Ovary (tissue), 9 donors: ENCODE results near the gene CCDC141. TPM values are rescaled to one million over a fixed set of nuclear protein-coding genes. Genes with fewer than 3 reads are reported as not detected.

Experiments
- DNase-seq, 5 donors: peaks; one replicate each; pipeline ENCODE4 v3.0.0-alpha.2; 2019 to 2020
- H3K27ac ChIP-seq, 2 donors: fragments of 200-600 bp; one replicate each; pipeline versions ENCODE4 v1.5.1 to v1.8.0; 2019 to 2022
- H3K27me3 ChIP-seq: fragments of 200-600 bp; one replicate; pipeline ENCODE4 v1.8.0; 2022
- H3K36me3 ChIP-seq: fragments of 200-600 bp; sonication (generic); one replicate; pipeline ENCODE4 v1.5.1; 2019
- H3K4me1 ChIP-seq: one replicate; pipeline ENCODE4 v1.8.1; 2013; ENCODE audit warnings: mild to moderate bottlenecking, moderate library complexity; ENCODE audit not compliant: insufficient read depth
- H3K4me3 ChIP-seq: fragments of 200-600 bp; sonication (generic); one replicate; pipeline ENCODE4 v1.5.1; 2017
- H3K9me3 ChIP-seq, 2 donors: fragments of 200-600 bp in 1 of 2; sonication (generic) in 1 of 2; one replicate each; pipeline versions ENCODE4 v1.5.1 to v1.8.1; 2013 to 2019; ENCODE audit warnings: mild to moderate bottlenecking in 1 of 2, moderate library complexity in 1 of 2
- EP300 ChIP-seq: sonication (generic); formaldehyde crosslinking; IDR thresholded peaks from one replicate; pipeline ENCODE4 v1.6.1; 2017; ENCODE audit warnings: antibody characterized with exemption
- POLR2A ChIP-seq: fragments of 450-650 bp; IDR thresholded peaks from one replicate; pipeline ENCODE4 v1.6.1; 2017; ENCODE audit warnings: antibody characterized with exemption, mild to moderate bottlenecking, moderate library complexity
- WGBS, 3 donors: extraction: QIAGEN DNeasy Blood & Tissue Kit in 1 of 3; methylation state at CpG; one replicate each; pipeline versions ENCODE4 v1.1.5 to v1.1.7; 2013 to 2017; 5-methylcytosine and 5-hydroxymethylcytosine counted together
- intact Hi-C, 4 donors: fragments of 100-400 bp; cut with DNase I; formaldehyde crosslinking; loops; one replicate each; pipeline versions ENCODE4 v1.11.0 to v1.15.1; 2022 to 2023
- polyA plus RNA-seq, 2 donors: library from polyadenylated mRNA; stranded (reverse); fragments of 200-250 nt in 1 of 2; fragments of 350-450 nt in 1 of 2; fragmentation: Illumina TruSeq in 1 of 2; extraction: RNeasy Lipid Tissue Mini Kit (QIAGEN cat#74804) in 1 of 2; gene quantifications; one replicate each; pipeline ENCODE4 v1.2.3, GENCODE V29; 2013 to 2014
- total RNA-seq, 7 donors: library from RNA; depleted of rRNA in 2 of 7; stranded (reverse); fragments of >200 nt in 2 of 7; fragmentation: NEBNext Ultra II Directional in 3 of 7; extraction: Animal tissue kit (Norgen Biotek cat#: 25700) in 3 of 7; gene quantifications; one replicate each; pipeline versions ENCODE4 v1.1.0 to v1.2.4, GENCODE V29; 2016 to 2023
- TF ChIP-seq, protein P1 (sequence below), 3 donors: fragments of 450-650 bp in 2 of 3; fragments of 200-600 bp in 1 of 3; IDR thresholded peaks; one replicate each; pipeline versions ENCODE4 v1.5.1 to v1.8.0; 2016 to 2022; ENCODE audit warnings: antibody characterized with exemption in 3 of 3, mild to moderate bottlenecking in 1 of 3
- donor health status: DM: no; HTN: no; CAD: no; lungs with moderate emphysema.
- donor health status: DM: no; HTN: no; CAD: no.
- donor health status: Bipolar disorder and iron deficiency.
- donor health status: DM: yes; HTN: yes; CAD: no.
- donor health status: DM: no; HTN: no; CAD: no.
- donor health status: DM: yes; HTN: yes; CAD: no.

Gene CCDC141
- total and polyA plus RNA-seq, 9 donors = 0.35 to 6.2 (median 0.77) TPM

- Histone ChIP-seq H3K9me3 (no peaks in the 10 kb centered on the region), H3K36me3 (no peaks in the 10 kb centered on the region), H3K27ac (peak overlapping the region in 1 of 2 donors; percentile 10), H3K4me1 (peaks cover 2% of the 10 kb centered on the region), H3K27me3 (no peaks in the 10 kb centered on the region), H3K4me3 (no peak overlapping the region)
- WGBS, 3 donors = 77 to 86% (median 81%) methylated on average over 2 of the region's 2 CpGs
- TF ChIP-seq EP300 (no peak), POLR2A (no peak)
- TF ChIP-seq, protein P1, sequence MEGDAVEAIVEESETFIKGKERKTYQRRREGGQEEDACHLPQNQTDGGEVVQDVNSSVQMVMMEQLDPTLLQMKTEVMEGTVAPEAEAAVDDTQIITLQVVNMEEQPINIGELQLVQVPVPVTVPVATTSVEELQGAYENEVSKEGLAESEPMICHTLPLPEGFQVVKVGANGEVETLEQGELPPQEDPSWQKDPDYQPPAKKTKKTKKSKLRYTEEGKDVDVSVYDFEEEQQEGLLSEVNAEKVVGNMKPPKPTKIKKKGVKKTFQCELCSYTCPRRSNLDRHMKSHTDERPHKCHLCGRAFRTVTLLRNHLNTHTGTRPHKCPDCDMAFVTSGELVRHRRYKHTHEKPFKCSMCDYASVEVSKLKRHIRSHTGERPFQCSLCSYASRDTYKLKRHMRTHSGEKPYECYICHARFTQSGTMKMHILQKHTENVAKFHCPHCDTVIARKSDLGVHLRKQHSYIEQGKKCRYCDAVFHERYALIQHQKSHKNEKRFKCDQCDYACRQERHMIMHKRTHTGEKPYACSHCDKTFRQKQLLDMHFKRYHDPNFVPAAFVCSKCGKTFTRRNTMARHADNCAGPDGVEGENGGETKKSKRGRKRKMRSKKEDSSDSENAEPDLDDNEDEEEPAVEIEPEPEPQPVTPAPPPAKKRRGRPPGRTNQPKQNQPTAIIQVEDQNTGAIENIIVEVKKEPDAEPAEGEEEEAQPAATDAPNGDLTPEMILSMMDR (IDR thresholded peaks at IDR 0.05) = no peak
- intact Hi-C loops = no loop called here
- no peak for DNase-seq
Observed at GRCh38 chr2:178877874-178878273, 172.1 kb downstream of the CCDC141 start.

- intact Hi-C loops = no loop called here
- H3K9me3 ChIP-seq = no peaks in the 10 kb centered on the region
- DNase-seq = peak; percentile 34 to 58 (median 37)
- no peaks in the 10 kb centered on the region for H3K4me1 ChIP-seq
- TF ChIP-seq POLR2A (no peak), EP300 (no peak)
- WGBS, 3 donors = 14 to 44% (median 29%) methylated on average over 8 of the region's 8 CpGs
- H3K36me3 ChIP-seq = no peaks in the 10 kb centered on the region
- H3K27ac ChIP-seq = peak overlapping the region in 1 of 2 donors; percentile 83
- H3K4me3 ChIP-seq = no peak overlapping the region
- no peaks in the 10 kb centered on the region for H3K27me3 ChIP-seq
Observed at GRCh38 chr2:178874529-178875240, 175.3 kb downstream of the CCDC141 start.

DNA sequence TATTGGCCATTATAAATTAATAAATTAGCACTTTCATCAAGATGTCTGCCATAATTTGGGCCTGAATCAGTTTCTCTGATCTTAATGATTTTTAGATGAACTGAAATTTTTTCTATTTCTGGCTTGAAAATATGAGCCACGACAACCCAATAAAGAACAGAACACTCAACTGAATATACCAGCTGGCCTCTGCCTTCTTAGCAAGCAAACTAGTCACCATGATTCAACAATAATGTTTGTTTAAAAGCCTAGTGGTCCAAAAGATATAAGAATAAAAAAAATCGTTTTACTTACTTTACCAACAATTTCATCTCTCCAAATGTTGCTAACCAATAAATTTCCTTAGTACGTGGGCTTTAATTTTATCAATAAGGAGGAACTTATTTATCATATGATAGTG lies 176.0 kb downstream of the CCDC141 start:
- intact Hi-C loops = no loop called here
- no peaks in the 10 kb centered on the region for H3K36me3 ChIP-seq
- H3K27ac ChIP-seq = peak overlapping the region in 1 of 2 donors; percentile 83
- TF ChIP-seq, protein P1 (IDR thresholded peaks at IDR 0.05) = no peak
- TF ChIP-seq EP300 (no peak), POLR2A (no peak)
- no peak overlapping the region for H3K4me3 ChIP-seq
- 46 to 75% (median 63%) methylated on average over 3 of the region's 3 CpGs for WGBS, 3 donors
- H3K4me1 ChIP-seq = no peaks in the 10 kb centered on the region
- no peaks in the 10 kb centered on the region for H3K27me3 ChIP-seq
- no peaks in the 10 kb centered on the region for H3K9me3 ChIP-seq
- no peak for DNase-seq

DNA sequence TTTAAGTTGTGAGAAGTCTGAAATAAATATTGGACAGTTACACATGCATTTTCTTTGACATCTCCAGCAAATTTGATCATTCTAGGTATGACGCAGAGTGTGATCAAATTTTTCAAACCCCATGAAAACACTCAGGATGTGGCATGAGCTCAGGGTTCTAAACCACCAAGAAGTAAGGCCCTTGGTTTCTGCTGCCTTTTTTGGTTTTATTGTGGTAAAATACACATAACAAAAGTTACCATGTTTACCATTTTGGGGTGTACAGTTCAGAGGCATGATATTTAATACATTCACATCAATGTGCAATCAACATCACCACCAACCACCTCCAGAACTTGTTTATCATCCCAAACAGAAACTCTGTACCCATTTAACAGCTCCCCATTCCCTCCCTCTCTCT lies 178.4 kb downstream of the CCDC141 start:
- H3K4me1 ChIP-seq = no peaks in the 10 kb centered on the region
- no peak overlapping the region for H3K4me3 ChIP-seq
- TF ChIP-seq, protein P1 (IDR thresholded peaks at IDR 0.05) = no peak
- TF ChIP-seq POLR2A (no peak), EP300 (no peak)
- H3K27ac ChIP-seq = no peak overlapping the region
- H3K36me3 ChIP-seq = no peaks in the 10 kb centered on the region
- intact Hi-C loops = no loop called here
- H3K27me3 ChIP-seq = no peaks in the 10 kb centered on the region
- H3K9me3 ChIP-seq = no peaks in the 10 kb centered on the region
- no peak for DNase-seq
- 92 to 100% (median 100%) methylated on average over 1 of the region's 1 CpG for WGBS, 3 donors

DNA sequence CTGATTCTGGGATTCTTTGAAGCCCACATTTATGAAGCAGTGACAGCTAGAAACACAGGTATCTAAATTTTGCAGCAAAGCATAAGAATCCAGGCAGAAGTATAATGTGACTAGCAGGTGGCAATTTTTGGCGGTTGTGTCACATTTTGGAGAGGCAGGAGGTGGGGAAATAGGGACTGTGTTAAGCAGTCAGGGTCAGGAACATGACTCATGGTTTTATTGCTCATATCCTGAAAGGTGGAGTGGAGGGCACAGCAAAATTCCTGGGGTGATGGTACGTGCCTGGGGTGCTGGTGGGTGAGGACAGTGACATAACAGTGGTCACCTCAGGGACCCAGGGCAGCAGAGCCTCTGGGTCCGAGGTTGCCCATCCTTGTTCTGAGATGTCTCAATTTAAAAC lies 179.2 kb downstream of the CCDC141 start:
- H3K9me3 ChIP-seq = no peaks in the 10 kb centered on the region
- peaks cover under 1% of the 10 kb centered on the region for H3K4me1 ChIP-seq
- no peak overlapping the region for H3K27ac ChIP-seq
- H3K27me3 ChIP-seq = no peaks in the 10 kb centered on the region
- 78 to 83% (median 82%) methylated on average over 3 of the region's 3 CpGs for WGBS, 3 donors
- TF ChIP-seq, protein P1 (IDR thresholded peaks at IDR 0.05) = no peak
- no peak for TF ChIP-seq POLR2A
- TF ChIP-seq EP300 = no peak
- DNase-seq = no peak
- no peaks in the 10 kb centered on the region for H3K36me3 ChIP-seq
- intact Hi-C loops = no loop called here
- no peak overlapping the region for H3K4me3 ChIP-seq
